NCI-H1417 treated with DMSO at 0.1 percent for 48 hours (cell line): ENCODE results near the gene NR4A2.

Experiments
- DNase-seq: peaks from one replicate; lab custom pipeline; 2025; lab: John Stamatoyannopoulos, UW

NR4A2 gene

GRCh38 chr2:156340377-156340776 lies 7.9 kb upstream of the NR4A2 start:
- no peak for DNase-seq

DNA sequence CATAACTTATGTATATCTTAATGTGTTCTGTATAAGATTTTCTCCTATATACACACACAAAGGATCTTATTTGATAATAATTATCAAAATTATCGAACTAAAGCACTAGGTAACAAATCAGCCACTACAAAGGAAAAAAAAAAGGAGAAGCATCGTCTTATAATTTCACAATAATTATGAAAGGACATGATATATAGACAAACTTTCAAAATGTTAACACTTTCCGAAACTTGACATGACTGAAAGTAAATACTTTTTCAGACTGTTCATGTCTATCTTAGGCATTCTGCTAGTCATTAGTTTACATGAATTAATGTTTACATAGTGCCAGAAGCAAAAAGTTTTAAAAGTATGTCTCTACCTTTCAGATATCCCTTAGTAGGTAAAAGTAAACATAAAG lies 7.3 kb upstream of the NR4A2 start:
- no peak for DNase-seq

GRCh38 chr2:156339110-156339847 lies 6.8 kb upstream of the NR4A2 start:
- no peak for DNase-seq

DNA sequence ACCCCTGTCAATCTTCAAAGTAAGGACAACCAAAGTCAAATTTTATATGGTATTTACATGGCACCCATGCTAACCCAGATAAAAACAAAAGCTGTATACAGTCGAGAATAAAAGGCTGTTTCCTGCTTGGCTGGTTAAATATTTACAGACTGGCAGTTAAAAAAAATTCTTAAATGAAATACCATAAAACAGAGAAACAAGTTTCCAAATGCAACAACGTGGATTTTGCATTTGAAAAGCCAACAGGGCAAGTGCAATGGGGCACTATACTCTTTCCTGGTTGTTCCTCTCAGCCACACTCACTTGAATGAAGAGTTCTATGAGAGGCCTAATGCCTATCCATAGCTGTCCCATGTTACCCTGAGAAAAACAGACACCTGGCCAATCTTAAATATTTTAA lies 6.1 kb upstream of the NR4A2 start:
- DNase-seq, result no peak

DNA sequence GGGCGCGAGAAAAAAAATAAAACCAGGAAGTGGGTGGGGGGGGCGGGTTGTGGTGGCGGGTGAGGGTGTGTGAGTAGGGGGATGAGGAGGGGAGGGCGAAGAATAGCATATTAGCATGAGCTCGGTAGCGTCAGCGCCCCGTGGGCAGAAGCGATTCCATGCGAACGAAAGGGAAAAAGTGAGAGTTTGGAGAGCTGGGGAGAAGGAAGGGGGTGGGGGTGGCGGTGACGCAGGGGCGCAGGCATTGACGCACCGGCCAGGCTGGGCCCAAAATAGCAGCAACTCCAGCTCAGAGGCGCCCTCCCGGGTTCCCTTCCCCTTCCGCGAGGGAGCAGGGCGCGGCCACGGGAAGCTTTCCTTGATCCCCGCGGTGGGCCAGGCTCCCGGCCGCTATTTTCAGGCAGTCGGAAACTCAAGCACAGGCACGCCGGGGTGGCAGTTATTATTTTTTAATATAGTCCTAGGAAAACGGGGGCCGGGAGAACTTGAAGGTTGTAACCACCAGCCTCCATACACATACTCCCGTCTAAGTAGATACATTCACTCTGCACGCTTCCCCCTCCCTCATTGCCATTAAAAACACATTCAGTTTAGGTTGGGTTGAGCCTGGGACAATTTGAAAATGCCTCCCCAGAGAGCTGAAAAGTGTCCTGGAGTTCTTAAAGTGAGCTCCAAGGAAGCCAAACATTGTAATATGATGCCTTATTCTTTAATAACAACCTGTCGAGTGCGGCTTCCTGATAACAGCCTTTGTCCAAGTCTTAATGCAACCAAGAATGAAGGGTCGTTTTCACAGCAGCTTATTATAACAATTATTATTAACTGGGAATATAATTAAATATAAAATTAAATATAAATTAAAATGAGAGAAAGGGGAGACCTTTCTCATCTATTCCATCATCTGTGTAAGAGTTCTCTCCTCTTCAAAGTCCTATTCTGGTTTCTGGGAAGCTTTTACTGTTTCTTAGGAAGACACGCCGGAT lies 2.3 kb upstream of the NR4A2 start:
- DNase-seq, result no peak

DNA sequence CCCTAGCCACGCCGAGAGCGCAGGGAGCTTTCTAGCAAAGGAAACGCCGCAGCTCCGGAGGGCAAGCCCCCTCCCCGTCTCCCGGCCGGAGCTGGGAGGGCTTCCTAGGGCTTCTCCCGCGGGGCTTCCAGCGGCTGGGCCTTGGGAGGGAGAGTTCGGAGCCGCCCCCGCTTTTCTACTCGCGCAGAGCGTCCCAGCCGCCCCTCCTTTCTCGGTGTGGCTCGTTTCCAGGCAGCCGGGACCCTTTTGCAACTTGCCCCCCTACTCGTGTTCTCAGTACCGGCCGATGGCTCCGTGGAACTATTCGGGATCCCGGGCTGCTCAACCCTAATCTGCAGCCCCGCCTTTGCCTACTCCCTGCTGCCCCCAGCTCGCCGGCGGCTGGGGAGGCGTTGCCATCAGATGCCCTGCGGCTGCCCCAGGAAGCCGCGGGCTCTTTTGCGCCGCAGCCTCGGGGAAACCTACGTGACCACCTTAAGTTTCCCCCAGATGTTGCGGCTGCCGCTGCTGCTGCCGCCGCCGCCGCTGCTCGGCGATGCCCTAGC lies 1.5 kb upstream of the NR4A2 start:
- no peak for DNase-seq

GRCh38 chr2:156333274-156333950 lies 891 bp upstream of the NR4A2 start:
- DNase-seq, result no peak

- no peak for DNase-seq
Measured at GRCh38 chr2:156332284-156332533, 312 bp downstream of the NR4A2 start.

DNA sequence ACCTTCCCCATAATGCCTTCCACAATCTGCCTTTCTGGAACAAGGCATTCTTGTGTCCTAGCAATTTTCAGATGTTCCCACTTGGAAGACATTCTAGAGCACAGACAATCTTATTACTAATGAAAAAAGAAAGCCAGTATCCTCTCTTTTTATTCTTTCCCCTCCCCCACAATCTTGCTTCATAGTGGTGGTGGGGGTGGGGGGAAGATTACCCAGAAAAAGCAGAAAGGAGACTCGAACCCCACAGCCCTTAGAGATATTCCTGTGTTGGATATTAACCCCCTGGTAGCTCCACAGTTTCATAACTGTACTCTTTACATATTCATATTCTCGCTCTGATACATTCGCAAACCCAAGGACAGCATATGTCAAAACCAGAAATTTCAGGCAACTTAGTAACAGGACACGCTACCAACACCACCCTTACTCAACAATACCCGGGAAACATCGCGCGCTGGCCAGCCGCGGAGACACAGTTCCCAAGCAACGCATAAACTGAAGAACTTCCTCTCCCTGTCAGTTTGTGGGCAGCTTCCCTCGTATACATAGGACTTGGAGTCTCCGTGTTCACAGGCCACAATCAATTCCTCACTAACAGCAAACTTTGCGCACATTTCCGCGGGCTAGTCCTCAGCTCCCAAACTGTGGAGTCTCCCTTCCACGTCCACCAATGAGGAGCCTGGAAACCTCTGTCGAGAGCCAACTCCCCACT lies 793 bp downstream of the NR4A2 start:
- no peak for DNase-seq

GRCh38 chr2:156329927-156330726 lies 2.4 kb downstream of the NR4A2 start:
- DNase-seq, result no peak

GRCh38 chr2:156329031-156329926 lies 3.2 kb downstream of the NR4A2 start:
- DNase-seq, result no peak

- DNase-seq, result no peak
Measured at GRCh38 chr2:156327835-156328695, 4.5 kb downstream of the NR4A2 start.

DNA sequence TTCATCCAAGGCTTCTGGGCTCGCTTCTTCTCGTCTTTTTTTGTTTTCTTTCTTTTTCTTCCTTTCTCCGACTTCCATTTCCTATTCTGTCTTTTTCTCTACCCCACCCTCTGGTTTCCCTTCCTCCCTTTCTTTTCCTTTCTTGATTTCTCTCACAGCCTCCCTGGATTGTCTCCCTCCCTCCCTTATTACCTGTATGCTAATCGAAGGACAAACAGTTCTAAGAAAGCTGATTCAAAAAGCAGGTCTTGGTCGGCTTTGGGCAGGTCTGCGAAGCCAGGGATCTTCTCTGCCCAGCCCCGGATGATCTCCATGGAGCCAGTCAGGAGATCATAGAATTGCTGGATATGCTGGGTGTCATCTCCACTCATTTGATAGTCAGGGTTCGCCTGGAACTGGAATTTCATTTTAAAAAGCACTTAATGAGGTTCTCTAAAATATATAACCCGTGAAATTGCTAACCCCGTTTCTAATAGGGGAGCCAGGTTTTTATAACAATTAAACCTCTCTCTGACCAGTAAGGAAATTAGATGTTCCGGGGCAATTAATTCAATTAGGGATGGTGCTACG lies 5.9 kb downstream of the NR4A2 start:
- DNase-seq, result no peak

DNA sequence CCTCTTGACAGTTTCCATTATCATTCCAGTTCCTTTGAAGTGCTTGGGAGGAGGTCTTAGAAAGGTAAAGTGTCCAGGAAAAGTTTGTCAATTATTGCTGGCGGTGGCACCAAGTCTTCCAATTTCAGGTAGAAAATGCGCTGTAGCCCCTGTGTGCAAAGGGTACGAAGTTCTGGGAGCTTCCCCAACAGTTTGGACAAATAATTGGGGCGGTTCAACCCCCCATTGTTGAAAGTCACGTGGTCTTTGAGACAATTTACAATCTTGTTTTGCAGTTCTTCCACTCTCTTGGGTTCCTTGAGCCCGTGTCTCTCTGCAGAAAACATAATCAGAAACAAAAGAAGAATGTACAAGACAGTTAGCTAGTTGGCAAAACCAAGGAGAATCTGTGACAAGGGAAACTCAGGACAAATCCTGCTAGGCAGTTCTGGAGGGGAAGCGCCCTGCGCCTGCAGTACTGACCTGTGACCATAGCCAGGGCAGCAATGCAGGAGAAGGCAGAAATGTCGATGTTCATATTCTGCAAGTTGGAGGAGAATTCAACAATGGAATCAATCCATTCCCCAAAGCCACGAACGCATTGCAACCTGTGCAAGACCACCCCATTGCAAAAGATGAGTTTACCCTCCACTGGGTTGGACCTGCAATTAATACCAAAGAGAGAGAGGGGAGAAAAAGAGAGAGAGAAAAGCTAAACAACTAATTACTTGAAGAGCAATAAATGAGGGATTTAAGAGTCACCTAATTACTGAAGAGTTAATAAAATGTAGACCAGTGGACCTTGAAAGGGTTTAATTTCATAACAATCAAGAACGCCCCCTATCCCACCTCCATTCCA lies 6.6 kb downstream of the NR4A2 start:
- DNase-seq, result no peak

GRCh38 chr2:156323754-156324153 lies 8.8 kb downstream of the NR4A2 start:
- DNase-seq, result no peak

DNA sequence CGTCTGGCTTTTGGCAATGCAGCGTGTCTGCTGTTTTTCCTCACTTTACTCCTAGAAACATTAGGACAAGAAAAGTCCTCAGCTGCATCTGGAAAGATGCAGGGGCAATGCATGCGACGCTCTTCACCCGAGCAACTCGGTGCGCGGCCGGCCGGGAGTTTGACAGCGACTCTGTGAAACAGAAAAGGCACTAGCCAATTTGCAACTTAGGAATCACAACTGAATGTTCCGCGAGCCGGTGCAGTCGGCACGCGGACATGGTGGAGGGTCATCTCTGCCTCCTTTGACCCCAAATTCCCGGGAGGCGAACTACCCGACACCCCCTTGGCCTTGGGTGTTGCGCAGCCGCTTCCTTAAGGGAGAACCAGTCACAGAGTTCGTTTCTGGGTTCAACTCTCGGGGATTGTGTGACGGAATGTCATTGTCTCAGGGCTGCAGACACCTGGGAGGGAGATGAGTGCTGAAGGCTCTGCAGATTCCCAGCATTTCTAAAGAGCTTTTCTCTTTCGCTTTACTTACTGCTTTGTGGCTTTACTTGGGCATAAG lies 9.8 kb downstream of the NR4A2 start:
- DNase-seq, result no peak

DNA sequence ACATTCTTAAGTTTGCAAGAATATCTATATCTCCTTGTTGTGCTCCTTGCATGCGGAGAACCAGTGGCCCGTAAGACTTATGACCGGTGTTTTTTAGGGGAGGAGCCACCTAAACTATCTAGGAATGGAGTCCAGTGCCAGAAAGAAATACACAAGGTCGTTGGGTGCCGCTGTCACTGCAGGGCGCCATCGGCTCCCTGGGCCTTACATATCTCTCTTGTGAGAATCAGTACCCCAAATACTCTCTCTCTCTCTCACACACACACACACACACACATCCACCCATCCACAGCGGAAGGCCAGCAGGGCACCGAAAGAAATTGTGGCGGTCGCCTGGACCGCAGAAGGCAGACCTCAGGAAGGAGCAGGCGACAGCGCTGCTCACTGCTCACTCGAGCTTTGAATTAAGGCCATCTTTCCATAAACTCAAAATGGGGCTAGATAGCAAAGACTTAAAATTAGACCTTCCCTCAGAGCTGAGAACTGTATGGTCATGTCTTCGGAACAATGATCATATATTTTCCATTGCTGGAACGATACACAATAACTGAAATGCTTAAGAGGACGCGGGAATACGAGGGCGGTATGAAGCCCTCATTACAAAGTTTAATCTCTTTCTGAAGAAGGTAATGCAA lies 10.4 kb downstream of the NR4A2 start:
- DNase-seq, result no peak
